ENCODE data around the gene TLE1.

- TF ChIP-seq, protein P1, sequence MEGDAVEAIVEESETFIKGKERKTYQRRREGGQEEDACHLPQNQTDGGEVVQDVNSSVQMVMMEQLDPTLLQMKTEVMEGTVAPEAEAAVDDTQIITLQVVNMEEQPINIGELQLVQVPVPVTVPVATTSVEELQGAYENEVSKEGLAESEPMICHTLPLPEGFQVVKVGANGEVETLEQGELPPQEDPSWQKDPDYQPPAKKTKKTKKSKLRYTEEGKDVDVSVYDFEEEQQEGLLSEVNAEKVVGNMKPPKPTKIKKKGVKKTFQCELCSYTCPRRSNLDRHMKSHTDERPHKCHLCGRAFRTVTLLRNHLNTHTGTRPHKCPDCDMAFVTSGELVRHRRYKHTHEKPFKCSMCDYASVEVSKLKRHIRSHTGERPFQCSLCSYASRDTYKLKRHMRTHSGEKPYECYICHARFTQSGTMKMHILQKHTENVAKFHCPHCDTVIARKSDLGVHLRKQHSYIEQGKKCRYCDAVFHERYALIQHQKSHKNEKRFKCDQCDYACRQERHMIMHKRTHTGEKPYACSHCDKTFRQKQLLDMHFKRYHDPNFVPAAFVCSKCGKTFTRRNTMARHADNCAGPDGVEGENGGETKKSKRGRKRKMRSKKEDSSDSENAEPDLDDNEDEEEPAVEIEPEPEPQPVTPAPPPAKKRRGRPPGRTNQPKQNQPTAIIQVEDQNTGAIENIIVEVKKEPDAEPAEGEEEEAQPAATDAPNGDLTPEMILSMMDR (IDR thresholded peaks at IDR 0.05; ENCODE audit: insufficient read depth, low read length): no peak
- TF ChIP-seq, protein P2, sequence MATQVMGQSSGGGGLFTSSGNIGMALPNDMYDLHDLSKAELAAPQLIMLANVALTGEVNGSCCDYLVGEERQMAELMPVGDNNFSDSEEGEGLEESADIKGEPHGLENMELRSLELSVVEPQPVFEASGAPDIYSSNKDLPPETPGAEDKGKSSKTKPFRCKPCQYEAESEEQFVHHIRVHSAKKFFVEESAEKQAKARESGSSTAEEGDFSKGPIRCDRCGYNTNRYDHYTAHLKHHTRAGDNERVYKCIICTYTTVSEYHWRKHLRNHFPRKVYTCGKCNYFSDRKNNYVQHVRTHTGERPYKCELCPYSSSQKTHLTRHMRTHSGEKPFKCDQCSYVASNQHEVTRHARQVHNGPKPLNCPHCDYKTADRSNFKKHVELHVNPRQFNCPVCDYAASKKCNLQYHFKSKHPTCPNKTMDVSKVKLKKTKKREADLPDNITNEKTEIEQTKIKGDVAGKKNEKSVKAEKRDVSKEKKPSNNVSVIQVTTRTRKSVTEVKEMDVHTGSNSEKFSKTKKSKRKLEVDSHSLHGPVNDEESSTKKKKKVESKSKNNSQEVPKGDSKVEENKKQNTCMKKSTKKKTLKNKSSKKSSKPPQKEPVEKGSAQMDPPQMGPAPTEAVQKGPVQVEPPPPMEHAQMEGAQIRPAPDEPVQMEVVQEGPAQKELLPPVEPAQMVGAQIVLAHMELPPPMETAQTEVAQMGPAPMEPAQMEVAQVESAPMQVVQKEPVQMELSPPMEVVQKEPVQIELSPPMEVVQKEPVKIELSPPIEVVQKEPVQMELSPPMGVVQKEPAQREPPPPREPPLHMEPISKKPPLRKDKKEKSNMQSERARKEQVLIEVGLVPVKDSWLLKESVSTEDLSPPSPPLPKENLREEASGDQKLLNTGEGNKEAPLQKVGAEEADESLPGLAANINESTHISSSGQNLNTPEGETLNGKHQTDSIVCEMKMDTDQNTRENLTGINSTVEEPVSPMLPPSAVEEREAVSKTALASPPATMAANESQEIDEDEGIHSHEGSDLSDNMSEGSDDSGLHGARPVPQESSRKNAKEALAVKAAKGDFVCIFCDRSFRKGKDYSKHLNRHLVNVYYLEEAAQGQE (IDR thresholded peaks at IDR 0.05; ENCODE audit: insufficient replicate concordance, low read depth): no peak
- no peak for TF ChIP-seq SPI1 (IDR thresholded peaks at IDR 0.05; ENCODE audit: borderline replicate concordance, low read depth)
- TF ChIP-seq GABPA (IDR thresholded peaks at IDR 0.05; ENCODE audit: low read depth): no peak
These were observed 20.2 kb downstream of the TLE1 start for GRCh38 chr9:81669041-81669651.
